GM21723 (cell line): ENCODE results near the gene KIF5C.
"Not testable (repeated sequence)": the region's sequence is repeated elsewhere in the genome, so short reads cannot be mapped to it uniquely, and the experiment has no call there.

Experiments
- ATAC-seq: cut with Tn5 transposase; IDR thresholded peaks from one replicate; pipeline ENCODE4 v1.9.1; 2021; ENCODE audit warnings: mild to moderate bottlenecking, moderate library complexity; ENCODE audit not compliant: unreplicated experiment

The KIF5C gene

DNA sequence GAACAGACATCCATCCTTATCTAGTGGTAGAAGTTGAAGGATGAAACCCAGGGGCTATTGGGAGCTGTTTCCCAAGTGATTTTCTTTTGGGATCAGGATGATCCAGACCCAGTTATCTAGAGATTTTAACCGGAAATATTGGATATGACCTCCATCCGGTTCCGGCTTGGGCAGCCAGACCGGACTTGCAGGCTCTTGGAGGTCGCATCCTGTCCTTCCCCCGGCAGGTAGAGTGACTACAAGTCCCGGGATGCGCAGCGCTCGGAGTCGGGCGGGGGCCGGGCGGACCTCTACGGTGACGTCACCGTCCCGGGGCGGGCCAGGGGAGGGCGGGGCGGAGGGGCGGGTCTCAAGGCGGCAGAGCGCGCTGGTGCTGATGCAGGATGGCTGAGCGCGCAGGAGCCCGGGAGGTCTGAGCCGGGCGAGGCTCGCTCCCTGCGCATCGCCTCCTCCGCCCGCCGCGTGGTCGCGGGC is at the start of gene KIF5C:
Gene KIF5C (plus strand): TSS at position 360 of the 474 bp plus-strand sequence. CDS start 391 bp downstream, outside the sequence.
- ATAC-seq = peak; percentile 96

DNA sequence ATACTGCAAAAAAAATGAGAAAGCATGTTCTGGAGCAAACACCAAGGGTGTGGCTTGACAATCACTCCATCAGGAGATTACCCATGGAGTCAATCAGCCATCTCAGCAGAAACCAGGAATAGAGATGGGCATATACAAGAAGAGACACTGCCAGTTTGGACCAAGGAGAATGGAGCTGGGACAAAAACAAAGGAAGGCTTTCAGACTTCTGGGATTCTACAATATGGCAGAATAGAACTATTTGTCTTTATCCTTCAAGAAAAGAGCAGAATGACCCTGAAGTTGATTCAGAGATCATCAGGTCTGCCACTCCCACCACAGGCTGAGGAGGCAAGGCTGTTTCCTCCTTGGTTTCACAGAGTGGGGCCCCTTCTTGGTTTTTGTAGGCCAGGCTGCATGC is 48.2 kb upstream of the KIF5C start:
- no peak for ATAC-seq

DNA sequence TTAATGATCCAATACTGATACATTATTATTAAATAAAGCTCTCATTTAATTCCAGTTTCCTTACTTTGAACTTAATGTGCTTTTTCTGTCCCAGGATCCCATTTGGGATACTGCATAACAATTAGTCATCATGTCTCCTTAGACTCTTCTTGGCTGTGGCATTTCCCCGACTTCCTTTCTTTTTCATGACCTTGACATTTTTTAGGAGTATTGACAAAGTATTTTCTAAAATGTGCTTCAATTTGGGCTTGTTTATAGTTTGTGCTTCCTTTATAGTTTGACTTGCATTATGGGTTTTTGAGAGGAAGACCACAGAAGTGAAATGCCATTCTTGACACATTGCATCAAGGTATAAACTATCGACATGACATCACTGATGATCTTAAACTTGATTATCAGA is 46.1 kb upstream of the KIF5C start:
- no peak for ATAC-seq

DNA sequence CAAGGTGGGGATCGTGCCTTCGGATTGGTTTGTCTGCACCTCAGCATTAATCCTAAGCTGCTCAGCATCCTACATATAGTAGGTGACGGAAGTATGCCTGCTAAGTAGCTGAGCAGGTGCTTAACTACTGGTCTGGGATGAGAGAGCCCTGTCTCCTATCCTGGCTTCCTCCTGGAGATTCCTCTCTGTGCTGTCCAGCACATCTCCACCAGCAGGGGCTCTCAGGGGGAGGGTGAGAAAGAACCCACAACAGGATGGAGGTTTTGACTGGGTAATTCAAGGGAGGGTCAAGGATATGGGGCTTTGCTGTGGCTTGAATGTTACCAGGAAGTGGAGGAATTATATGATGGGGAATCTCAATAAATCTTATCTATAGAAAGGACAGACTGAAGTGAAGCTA is 45.4 kb upstream of the KIF5C start:
- ATAC-seq = no peak

DNA sequence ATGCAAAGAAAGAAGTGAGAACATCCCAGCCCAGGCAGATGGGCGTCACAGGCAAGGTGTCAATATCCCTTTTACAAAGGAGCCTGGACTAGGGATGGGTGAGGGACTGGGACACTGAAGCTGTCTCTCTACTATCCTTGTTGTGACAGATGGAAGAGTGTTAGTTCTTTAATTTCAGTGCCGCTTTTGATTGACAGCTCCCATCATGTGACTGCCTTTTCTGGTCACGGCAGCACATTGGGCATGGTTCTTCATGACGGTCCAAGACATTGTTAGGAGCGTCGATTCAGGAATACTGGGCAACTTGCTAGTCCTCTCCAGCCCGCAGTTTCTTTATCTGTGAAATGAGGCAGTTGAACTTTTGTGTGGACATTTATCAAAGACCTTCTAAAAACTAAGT is 42.4 kb upstream of the KIF5C start:
- no peak for ATAC-seq

DNA sequence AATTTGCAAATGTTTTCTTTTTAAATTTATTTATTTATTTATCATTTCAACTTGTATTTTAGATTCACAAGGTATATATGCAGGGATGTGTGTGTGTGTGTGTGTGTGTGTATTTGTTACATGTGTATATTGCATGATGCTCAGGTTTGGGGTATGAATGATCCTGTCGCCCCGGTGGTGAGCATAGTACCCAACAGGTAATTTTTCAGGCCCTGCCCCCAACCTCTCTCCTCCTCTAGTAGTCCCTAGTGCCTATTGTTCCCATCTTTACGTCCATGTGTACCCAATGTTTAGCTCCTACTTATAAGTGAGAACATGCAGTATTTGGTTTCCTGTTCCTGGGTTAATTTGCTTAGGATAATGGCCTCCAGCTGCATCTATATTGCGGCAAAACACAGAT is 33.0 kb upstream of the KIF5C start:
- no peak for ATAC-seq

DNA sequence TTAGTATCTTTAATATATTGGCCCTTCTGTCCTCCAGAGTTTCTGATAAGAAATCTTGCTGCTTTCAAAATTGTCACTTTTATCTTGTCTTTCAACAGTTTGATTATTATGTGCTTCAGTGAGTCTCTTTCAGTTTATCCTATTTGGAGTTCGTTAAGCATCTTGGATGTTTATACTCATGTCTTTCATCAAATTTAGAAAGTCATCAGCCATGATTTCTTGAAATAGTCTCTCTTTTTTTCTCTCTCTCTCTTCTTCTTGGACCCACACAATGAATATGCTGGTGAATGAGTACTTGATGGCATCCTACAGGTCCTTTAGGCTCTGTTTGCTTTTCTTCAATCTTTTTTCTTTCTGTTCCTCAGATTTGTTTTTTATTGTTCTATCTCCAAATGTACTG is 26.9 kb upstream of the KIF5C start:
- no peak for ATAC-seq

DNA sequence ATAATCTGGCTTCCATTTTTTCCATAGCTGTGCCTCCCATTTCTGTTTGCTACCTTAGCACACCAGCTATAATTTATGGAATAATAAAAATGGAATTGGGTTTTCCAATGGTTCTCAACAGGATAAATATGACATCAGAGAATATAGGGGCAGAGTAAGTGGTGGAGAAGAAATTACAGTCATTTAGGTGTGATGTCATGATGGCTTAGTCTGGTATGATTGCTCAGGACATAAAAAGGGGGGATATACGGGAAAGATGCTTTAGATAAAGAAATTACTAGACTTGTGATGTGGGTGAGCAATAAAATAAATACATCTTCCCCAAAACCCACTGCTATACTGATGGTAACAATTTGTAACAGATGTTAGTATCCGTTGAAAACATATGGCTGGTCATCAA is 21.6 kb upstream of the KIF5C start:
- ATAC-seq = no peak

DNA sequence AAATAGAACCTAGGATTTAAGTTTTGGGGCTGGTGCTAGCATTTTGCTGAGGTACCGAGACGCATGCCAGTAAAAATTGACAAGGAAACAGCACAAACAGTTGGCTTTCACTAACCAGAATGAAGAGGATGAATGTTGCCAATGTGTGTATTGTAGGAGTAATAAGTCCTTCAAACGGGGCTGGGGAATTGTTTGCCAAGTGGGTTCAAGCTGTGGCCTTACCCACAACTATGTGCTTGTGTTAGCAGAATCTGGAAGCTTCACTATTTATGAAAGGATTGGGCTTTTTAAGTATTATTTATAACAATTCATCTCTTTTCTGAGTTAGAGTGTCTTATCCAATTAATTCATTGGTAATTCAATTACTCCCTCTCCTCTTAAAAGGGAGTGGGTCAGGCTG is 15.0 kb upstream of the KIF5C start:
- no peak for ATAC-seq

DNA sequence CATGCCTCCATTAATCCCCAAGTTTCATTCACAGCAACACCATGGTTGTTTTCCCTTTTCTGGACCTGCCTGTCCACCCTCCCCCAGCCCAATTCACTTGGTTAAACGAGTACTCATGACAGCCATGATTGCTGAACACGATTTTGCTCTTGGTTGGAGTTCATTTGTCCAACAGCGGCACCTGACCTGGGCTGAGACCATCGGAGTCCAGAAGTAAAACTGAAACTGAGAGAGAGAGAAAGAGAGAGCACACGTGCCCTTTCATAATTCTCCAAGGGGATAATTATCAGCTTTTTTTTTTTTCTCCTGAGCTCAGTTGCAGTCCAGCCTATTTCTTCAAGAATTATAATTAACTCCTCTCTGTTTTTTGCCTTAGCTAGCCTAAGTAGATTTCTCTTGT is 13.7 kb upstream of the KIF5C start:
- ATAC-seq = no peak

DNA sequence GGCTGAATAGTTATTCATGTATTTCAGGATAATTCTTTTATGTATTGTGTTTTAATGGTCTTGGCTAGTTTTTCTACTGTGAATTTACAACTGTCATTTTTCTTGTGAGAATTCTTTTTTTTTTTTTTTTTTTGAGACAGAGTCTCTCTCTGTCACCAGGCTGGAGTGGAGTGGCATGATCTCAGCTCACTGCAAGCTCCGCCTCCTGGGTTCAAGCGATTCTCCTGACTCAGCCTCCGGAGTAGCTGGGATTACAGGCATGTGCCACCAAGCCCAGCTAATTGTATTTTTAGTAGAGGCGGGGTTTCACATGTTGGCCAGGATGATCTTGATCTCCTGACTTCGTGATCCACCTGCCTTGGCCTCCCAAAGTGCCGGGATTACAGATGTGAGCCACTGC is 12.5 kb upstream of the KIF5C start:
- ATAC-seq = not testable (repeated sequence)

DNA sequence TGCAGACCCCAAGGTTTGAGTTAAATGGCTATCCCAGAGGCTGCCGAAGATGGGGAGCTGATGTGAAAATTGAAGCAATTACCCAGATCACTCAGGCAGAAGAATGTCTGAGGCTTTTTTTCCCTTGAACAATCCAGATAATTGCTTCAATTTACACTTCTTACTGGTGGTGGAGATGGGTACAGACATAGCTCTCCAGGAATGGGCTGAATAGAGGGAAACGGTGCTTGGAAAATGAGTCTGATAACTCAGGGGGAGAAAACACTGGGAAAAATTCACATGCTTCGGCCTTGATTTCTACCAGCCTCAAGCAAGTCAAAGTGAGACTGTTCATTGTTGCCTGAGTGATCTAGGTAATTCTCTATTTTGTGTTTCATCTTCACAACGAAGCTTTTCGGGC is 9.5 kb upstream of the KIF5C start:
- no peak for ATAC-seq

DNA sequence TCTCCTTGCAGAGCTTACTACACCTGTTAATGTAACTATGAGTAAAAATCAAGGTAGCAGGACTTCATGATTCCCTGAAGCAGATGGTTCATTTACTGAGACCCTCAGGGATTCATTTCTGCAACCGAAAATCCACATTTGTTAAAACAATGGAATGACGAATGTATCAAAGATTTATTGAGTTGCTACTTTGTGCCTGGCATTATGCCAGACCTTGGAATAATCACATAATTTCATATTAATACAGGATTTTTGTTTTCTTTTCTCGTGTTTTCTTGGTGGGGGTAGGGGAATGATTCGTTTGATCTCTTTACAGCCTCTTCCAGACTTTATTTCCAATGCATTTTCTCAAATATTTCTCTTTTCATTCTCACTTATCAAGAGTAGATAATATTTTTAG is 8.9 kb upstream of the KIF5C start:
- no peak for ATAC-seq

DNA sequence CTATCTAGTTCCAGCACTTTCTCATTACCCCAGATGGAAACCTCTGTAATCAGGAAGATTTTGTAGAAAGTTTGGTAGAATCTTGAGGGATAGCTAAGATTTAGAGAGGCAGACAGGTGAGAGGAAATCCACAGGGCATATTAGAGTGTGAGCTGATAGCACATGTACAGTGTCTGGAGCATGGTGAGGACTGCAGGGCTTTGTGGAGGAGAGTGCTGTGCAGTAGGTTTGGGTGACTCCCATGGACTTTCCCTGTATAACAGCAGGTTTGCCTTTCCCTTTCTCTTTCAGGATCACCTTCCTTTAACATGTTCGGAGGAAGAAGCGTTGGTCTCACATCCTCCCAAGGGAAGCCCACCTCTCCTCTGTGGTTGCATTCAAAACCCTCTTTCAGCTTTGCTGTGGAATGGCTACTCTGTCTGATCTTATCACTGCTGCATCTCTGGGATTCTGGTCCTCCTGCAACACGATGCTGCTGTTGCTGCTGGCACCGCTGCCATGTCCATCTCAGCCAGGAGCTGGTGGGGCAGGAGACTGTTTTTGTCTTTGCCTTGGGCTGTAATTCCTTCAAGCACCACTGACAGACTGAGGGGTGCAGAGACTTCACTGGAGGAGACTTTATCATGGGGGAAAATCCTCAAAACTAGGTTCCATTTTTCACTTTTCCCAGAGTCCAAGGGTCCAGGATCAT is 7.8 kb upstream of the KIF5C start:
- ATAC-seq = no peak

DNA sequence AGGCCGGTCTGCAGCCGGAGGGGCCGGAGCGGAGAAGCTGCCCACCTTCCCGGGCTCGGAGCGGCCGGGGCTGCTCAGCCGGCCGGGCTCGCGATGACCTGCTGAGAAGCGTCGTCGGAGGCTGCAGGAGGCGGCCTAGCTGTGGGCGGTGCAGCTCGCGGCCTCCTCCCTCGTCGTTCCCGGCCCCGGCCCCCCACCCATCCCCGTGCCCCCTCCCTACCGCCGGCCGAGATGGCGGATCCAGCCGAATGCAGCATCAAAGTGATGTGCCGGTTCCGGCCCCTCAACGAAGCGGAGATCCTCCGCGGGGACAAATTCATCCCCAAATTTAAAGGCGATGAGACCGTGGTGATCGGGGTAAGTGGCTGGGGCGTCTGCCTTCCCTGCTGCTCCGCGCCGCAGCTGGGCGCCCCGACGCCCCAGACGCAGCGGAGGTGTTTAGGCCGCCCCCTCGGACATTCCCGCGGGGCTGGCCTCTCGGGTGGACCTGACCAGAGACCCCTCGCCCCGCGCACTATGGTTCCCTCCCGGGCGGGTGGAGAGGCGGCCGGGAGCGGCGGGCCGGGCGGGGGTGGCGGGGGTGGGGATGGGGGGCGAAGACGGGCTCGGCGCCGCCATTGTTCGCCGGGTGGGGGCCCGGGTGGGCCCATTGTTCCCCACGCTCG is 492 bp downstream of the KIF5C start:
- ATAC-seq = peak; percentile 43

DNA sequence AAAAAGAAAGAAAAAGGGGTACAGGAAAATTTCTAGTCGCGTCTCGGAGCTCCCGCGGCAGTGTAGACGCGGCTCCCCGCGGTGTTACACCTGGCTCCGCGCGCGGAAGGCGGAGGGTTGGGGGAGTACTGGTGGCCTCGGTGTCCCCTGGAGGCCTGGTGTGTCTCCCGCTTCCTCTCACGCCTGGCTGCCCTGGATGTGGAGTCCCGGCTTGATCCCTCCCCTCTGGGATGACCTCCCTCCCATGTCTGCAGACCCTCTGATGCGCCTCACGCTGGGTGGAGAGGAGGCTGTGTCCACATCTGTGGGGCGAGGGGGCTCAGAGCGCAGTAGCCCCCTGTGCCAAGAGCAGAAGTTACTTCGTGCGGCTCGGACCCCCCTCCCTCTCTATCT is 1.2 kb downstream of the KIF5C start:
- ATAC-seq = no peak

DNA sequence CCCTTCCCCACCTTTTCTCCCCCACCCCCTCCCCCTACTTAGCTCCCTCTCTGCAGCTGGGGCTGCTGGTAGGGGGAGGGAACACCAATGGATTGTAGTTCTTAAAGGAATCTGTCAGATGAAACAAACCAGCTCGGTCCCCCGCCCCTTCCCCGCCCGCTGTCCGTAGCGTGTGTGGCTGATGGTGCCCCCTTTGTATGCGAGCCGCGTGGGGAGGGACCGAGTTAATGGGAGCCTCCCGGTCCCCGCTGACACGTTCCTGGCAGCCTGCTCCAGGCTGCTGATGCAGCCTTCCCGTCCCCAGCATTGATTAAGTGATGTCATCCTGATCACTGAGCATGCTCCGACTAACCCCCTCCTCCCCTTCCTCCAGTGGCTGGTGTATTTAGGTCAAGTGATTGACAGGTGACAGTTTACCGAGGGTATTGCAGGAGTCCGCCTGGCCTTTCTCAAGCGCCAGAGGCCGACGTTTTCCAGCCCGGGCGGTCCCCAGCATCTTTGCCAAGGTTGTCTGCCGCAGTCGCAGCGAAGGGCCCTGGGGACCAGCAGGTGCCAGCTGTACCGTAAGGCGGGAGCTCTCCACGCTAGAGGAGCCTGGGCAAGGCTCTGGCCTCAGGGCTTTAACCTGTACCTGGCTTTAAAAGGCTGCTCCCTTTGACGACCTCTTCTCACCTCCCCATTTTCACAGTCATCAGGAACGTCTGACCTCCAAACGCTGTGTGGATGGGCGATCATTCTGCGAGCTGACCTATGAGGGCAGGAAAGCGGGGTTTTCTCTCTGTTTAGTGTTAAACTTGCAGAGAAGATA is 1.8 kb downstream of the KIF5C start:
- no peak for ATAC-seq

DNA sequence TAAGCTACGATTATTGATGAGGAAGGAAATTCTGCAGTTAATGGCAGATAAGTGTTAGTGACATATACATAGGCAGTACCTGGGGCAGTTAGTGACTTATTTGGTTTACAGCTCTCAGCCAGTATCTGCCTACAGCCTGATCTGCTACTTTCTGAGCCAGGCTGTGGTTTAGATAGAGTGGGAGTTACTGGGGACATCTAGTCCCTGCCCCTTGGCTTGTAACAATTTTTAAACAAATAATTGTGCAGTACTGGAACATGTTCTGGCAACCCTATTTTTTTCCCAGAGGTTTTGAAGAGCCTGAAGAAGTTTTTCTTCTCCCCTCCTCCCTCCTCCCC is 2.3 kb downstream of the KIF5C start:
- no peak for ATAC-seq

DNA sequence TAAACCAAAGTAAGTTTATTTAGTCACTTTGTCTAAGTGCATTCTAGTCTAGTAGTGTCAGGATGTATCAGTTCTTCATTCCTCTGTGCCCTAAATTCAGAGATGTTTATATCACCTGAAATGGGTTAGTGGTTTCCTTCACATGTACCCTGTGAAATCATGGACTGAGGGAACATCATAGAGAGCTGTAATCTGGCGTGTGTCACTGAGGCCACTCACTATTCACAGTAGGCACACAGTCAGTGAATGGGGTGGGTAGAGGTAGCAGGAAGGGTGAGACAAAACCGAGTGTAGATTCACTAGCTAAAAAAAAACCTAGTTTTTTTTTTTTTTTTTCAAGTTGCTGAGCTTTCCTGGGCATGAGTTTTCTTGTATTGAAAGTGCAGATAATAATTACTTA is 5.6 kb downstream of the KIF5C start:
- no peak for ATAC-seq

DNA sequence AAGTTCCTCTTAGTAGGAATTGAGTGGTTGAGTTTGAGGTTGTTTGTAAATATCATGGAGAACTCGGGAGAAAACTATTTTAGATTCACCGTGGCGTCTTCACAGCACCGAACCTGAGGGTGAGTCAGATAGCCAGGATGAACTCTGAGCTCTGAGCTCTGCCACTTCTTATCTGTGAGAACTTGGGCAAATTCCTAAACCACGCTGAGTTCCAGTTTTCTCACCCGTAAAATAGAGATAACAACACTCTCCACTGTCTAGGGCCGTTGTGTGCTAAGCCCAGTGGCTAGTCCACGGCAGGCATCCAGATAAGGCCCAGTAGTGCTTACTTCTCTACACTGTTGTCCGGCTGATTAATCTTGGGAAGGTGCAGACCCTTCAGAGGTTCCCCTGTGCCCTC is 7.0 kb downstream of the KIF5C start:
- ATAC-seq = no peak

DNA sequence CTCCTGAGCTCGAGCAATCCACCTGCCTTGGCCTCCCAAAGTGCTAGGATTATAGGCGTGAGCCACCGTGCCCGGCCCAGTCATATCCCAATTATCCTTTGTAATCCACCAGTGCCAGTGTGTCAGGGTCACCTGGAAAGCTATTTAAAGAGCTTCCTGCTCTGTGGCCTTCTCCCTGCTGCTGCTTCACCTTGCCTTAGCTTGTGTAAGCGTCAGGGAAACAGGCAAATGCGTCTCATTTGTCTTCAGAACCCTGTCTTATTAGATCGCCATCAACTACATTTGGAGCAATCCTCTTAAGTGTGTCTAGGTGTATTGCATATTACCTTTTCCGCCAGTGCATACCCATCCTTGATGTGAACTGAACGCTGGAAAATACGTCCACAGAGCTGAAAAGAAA is 10.2 kb downstream of the KIF5C start:
- ATAC-seq = no peak

DNA sequence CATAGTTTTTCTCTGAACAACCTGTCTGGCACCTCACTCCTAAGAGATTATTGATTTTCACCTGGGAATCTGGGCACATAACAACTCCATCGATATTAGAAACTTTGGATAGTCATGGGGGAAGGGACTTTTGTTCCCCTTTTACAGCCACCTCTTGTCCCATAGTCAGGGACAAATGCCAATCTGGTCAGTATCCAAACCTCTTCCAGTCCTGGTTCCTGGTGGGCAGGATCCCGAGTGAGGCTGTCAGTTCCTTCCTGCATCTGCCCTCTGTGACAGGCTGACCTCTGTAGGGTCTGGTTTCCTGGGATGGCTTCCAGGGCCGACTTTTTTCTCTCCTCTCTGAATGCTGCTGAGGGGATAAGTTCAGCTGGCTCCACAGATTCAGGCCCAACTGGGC is 11.0 kb downstream of the KIF5C start:
- ATAC-seq = no peak
